Measurements from ENCODE around the gene THSD4. TPM values are rescaled to one million over a fixed set of nuclear protein-coding genes. Genes with fewer than 3 reads are reported as not detected.
A peak's percentile ranks its signal among the peaks of the same experiment; 100 is the strongest.

The THSD4 gene
- total RNA-seq, 6 donors from 2014 or later, result 16.8 to 39.7 (median 21.7) TPM

GRCh38 chr15:71678191-71678590 lies 562.9 kb downstream of the THSD4 start:
- WGBS, 2 donors, result 62% methylated on average over 2 of the region's 2 CpGs
- peaks cover 6 to 22% (median 10%) of the 10 kb centered on the region in 4 donors for H3K4me1 ChIP-seq

GRCh38 chr15:71678605-71679004 lies 563.3 kb downstream of the THSD4 start:
- Histone ChIP-seq H3K9me3 (no peaks in the 10 kb centered on the region), H3K27me3 (no peaks in the 10 kb centered on the region), H3K4me1 (peaks cover 6 to 22% (median 10%) of the 10 kb centered on the region in 4 donors), H3K27ac (no peak overlapping the region), H3K4me3 (no peak overlapping the region), H3K36me3 (no peaks in the 10 kb centered on the region)
- TF ChIP-seq EP300 (IDR thresholded peaks at IDR 0.05), result no peak
- TF ChIP-seq POLR2A (IDR thresholded peaks at IDR 0.05), result no peak
- TF ChIP-seq POLR2AphosphoS5 (IDR thresholded peaks at IDR 0.05), result no peak
- 94 to 99% methylated on average over 2 of the region's 2 CpGs for WGBS, 2 donors
- ATAC-seq (ENCODE audit: low FRiP score in 2 of 2) (no peak), DNase-seq (no peak)

More at GRCh38 chr15:71678191-71678590, 562.9 kb downstream of the THSD4 start:
- no peaks in the 10 kb centered on the region for H3K27me3 ChIP-seq
- DNase-seq (no peak), ATAC-seq (ENCODE audit: low FRiP score in 2 of 2) (peak in 1 of 2 donors; percentile 40)
- H3K27ac ChIP-seq, result no peak overlapping the region
- H3K4me3 ChIP-seq, result no peak overlapping the region
- H3K36me3 ChIP-seq, result no peaks in the 10 kb centered on the region
- no peaks in the 10 kb centered on the region for H3K9me3 ChIP-seq
- TF ChIP-seq POLR2A (IDR thresholded peaks at IDR 0.05) (no peak), CTCF (IDR thresholded peaks at IDR 0.05) (no peak), EP300 (IDR thresholded peaks at IDR 0.05) (no peak), POLR2AphosphoS5 (IDR thresholded peaks at IDR 0.05) (no peak)

- Histone ChIP-seq H3K27me3 (no peaks in the 10 kb centered on the region), H3K27ac (peak overlapping the region in 2 of 4 donors; percentile 19 to 35), H3K36me3 (no peaks in the 10 kb centered on the region), H3K9me3 (no peaks in the 10 kb centered on the region), H3K4me3 (no peak overlapping the region), H3K4me1 (peaks cover 6 to 22% (median 10%) of the 10 kb centered on the region in 4 donors)
- DNase-seq, result no peak
- WGBS, 2 donors, result 88 to 89% methylated on average over 3 of the region's 3 CpGs
- no peak for TF ChIP-seq POLR2A (IDR thresholded peaks at IDR 0.05)
- TF ChIP-seq EP300 (IDR thresholded peaks at IDR 0.05), result no peak
- TF ChIP-seq CTCF (IDR thresholded peaks at IDR 0.05), result no peak
- TF ChIP-seq POLR2AphosphoS5 (IDR thresholded peaks at IDR 0.05), result no peak
- ATAC-seq (ENCODE audit: low FRiP score in 2 of 2), result no peak
Measured at GRCh38 chr15:71679223-71679792, 564.0 kb downstream of the THSD4 start.

- TF ChIP-seq POLR2AphosphoS5 (IDR thresholded peaks at IDR 0.05), result no peak
- no peak for TF ChIP-seq POLR2A (IDR thresholded peaks at IDR 0.05)
- TF ChIP-seq CTCF (IDR thresholded peaks at IDR 0.05), result no peak
- TF ChIP-seq EP300 (IDR thresholded peaks at IDR 0.05), result no peak
- Histone ChIP-seq H3K27me3 (no peaks in the 10 kb centered on the region), H3K4me1 (peaks cover 6 to 22% (median 10%) of the 10 kb centered on the region in 4 donors), H3K9me3 (no peaks in the 10 kb centered on the region), H3K36me3 (no peaks in the 10 kb centered on the region), H3K27ac (peak overlapping the region in 2 of 4 donors; percentile 19 to 35), H3K4me3 (no peak overlapping the region)
- DNase-seq (no peak), ATAC-seq (ENCODE audit: low FRiP score in 2 of 2) (peak in 1 of 2 donors; percentile 16)
- 56 to 58% methylated on average over 5 of the region's 5 CpGs for WGBS, 2 donors
Measured at GRCh38 chr15:71679793-71680353, 564.6 kb downstream of the THSD4 start.

GRCh38 chr15:71682001-71682400 lies 566.7 kb downstream of the THSD4 start:
- Histone ChIP-seq H3K27ac (no peak overlapping the region), H3K4me1 (peaks cover 6 to 22% (median 10%) of the 10 kb centered on the region in 4 donors), H3K9me3 (no peaks in the 10 kb centered on the region), H3K36me3 (no peaks in the 10 kb centered on the region), H3K27me3 (no peaks in the 10 kb centered on the region), H3K4me3 (no peak overlapping the region)
- no peak for ATAC-seq (ENCODE audit: low FRiP score in 2 of 2)
- TF ChIP-seq POLR2AphosphoS5 (IDR thresholded peaks at IDR 0.05) (no peak), CTCF (IDR thresholded peaks at IDR 0.05) (no peak), POLR2A (IDR thresholded peaks at IDR 0.05) (no peak), EP300 (IDR thresholded peaks at IDR 0.05) (no peak)
- WGBS, 2 donors, result 92 to 97% methylated on average over 3 of the region's 3 CpGs
- no peak for DNase-seq

Measured in upper lobe of left lung (tissue), 6 donors.